IPS-15b (cell line): Measurements from ENCODE around the gene UBE2E1.
A peak's percentile ranks its signal among the peaks of the same experiment; 100 is the strongest.
"Not testable (repeated sequence)": the region's sequence is repeated elsewhere in the genome, so short reads cannot be mapped to it uniquely, and the experiment has no call there.

Source experiments
- H3K27me3 ChIP-seq: one replicate; pipeline ENCODE4 v1.6.1; 2013; ENCODE audit warnings: low read length; ENCODE audit not compliant: control insufficient read depth, insufficient read depth
- H3K36me3 ChIP-seq: one replicate; pipeline ENCODE4 v1.6.1; 2013; ENCODE audit warnings: low read length; ENCODE audit not compliant: control insufficient read depth, insufficient read depth
- H3K4me1 ChIP-seq: one replicate; pipeline ENCODE4 v1.6.1; 2013; ENCODE audit warnings: mild to moderate bottlenecking, low read length; ENCODE audit not compliant: control insufficient read depth, insufficient read depth
- H3K4me3 ChIP-seq: one replicate; pipeline ENCODE4 v1.5.1; 2013; ENCODE audit warnings: low read depth, low read length
- H3K9ac ChIP-seq: one replicate; pipeline ENCODE4 v1.6.1; 2013; ENCODE audit warnings: low read depth, mild to moderate bottlenecking, low read length
- H3K9me3 ChIP-seq: one replicate; pipeline ENCODE4 v1.6.1; 2013; ENCODE audit warnings: mild to moderate bottlenecking, low read length; ENCODE audit not compliant: control insufficient read depth, insufficient read depth

The UBE2E1 gene

GRCh38 chr3:23916886-23917678 is 111.3 kb downstream of the UBE2E1 start, which contains the start of the genes NKIRAS1 and RPL15:
TSS of gene NKIRAS1 (minus strand) at chr3:23916990. CDS start at chr3:23910904, 6,086 bp downstream.
TSS of gene RPL15 (plus strand) at chr3:23917132. CDS start at chr3:23917860, 728 bp downstream.
- Histone ChIP-seq H3K27me3 (peaks cover 8% of the 10 kb centered on the region), H3K9me3 (no peaks in the 10 kb centered on the region), H3K4me3 (peak within 1 kb of the TSS; percentile 94), H3K4me1 (no peaks in the 10 kb centered on the region), H3K36me3 (peaks cover 13% of the 10 kb centered on the region), H3K9ac (peak within 1 kb of the TSS; percentile 99)

GRCh38 chr3:23917679-23918303 is 112.0 kb downstream of the UBE2E1 start:
- not testable (repeated sequence) for H3K4me1 ChIP-seq, H3K27me3 ChIP-seq, H3K9me3 ChIP-seq
- peaks cover 13% of the 10 kb centered on the region for H3K36me3 ChIP-seq
- H3K4me3 ChIP-seq: peak overlapping the region; percentile 94
- H3K9ac ChIP-seq: peak overlapping the region; percentile 99

DNA sequence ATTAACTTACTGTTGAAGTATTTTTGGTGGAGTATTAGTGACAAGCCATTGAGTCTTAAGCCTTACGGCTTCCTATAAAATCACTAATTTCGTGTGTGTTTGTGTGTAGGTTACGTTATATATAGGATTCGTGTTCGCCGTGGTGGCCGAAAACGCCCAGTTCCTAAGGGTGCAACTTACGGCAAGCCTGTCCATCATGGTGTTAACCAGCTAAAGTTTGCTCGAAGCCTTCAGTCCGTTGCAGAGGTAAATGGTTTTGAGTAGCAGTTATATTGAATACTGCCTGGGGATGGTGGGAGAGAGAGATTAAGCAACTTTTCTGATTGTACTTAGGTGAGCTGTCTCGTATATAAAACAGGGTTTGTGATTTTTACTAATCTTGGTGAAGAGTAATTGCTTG is 112.6 kb downstream of the UBE2E1 start:
- Histone ChIP-seq H3K9ac (peak overlapping the region; percentile 99), H3K4me3 (peak overlapping the region; percentile 94), H3K36me3 (peaks cover 13% of the 10 kb centered on the region)
- H3K27me3 ChIP-seq, H3K9me3 ChIP-seq, H3K4me1 ChIP-seq: not testable (repeated sequence)

- no peak overlapping the region for H3K9ac ChIP-seq
Measured at GRCh38 chr3:23919628-23920027, 113.9 kb downstream of the UBE2E1 start.

DNA sequence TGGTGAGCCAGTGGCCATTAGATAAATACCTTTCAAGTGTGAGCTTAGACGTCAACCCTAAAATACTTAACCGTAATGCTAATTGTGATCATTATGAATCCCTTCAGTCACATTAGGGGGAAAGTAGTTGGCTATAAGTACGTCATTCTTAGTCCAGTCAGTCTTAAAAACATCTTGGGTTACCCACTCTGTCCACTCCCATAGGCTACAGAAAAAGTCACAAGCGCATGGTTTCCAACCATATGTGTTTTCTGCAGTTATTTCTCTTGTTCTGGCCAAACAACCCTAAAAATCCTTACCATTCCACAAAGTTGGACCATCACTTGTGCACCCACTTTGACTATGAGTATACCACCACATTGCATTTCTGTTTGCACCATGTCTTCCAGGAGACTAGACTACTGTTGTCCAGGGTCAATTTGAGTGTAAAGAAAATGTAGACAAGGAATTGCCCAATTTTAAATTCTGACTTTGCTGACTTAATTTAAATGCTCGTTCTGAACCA is 114.4 kb downstream of the UBE2E1 start:
- H3K9me3 ChIP-seq: no peaks in the 10 kb centered on the region
- H3K27me3 ChIP-seq: peaks cover 8% of the 10 kb centered on the region
- no peak overlapping the region for H3K4me3 ChIP-seq
- H3K36me3 ChIP-seq: peaks cover 13% of the 10 kb centered on the region
- H3K4me1 ChIP-seq: no peaks in the 10 kb centered on the region
- no peak overlapping the region for H3K9ac ChIP-seq

More at GRCh38 chr3:23919628-23920027, 113.9 kb downstream of the UBE2E1 start:
- H3K36me3 ChIP-seq: peaks cover 13% of the 10 kb centered on the region
- H3K27me3 ChIP-seq: peaks cover 8% of the 10 kb centered on the region
- H3K4me3 ChIP-seq: no peak overlapping the region
- no peaks in the 10 kb centered on the region for H3K4me1 ChIP-seq
- no peaks in the 10 kb centered on the region for H3K9me3 ChIP-seq

DNA sequence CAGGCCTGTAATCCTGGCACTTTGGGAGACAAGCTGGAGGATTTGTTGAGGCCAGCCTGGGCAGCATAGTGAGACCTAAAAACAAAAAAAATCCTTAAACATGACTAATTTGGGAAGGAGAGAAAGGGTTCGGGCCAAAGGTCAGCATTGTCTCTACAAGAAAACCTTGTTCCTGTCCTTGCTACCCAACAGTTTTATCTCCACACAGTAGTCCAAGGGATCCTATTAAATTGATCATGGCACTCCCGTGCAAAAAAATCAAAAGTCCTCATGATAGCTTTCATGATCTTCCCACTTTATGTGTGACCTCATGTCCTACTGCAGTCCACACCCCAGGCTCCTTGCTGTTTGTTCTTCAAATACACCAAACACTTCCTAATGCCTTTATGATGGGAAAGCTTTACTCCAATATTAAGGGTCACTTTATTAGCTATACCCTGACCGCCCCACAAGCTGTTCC is 115.3 kb downstream of the UBE2E1 start:
- Histone ChIP-seq H3K4me3 (no peak overlapping the region), H3K36me3 (peaks cover 13% of the 10 kb centered on the region), H3K4me1 (no peaks in the 10 kb centered on the region), H3K9me3 (no peaks in the 10 kb centered on the region), H3K9ac (no peak overlapping the region), H3K27me3 (peaks cover under 1% of the 10 kb centered on the region)

- H3K4me1 ChIP-seq: no peaks in the 10 kb centered on the region
- H3K4me3 ChIP-seq: no peak overlapping the region
- H3K27me3 ChIP-seq: no peaks in the 10 kb centered on the region
- H3K9ac ChIP-seq: no peak overlapping the region
- H3K9me3 ChIP-seq: no peaks in the 10 kb centered on the region
- H3K36me3 ChIP-seq: peaks cover 2% of the 10 kb centered on the region
Measured at GRCh38 chr3:23923786-23924185, 118.0 kb downstream of the UBE2E1 start.

DNA sequence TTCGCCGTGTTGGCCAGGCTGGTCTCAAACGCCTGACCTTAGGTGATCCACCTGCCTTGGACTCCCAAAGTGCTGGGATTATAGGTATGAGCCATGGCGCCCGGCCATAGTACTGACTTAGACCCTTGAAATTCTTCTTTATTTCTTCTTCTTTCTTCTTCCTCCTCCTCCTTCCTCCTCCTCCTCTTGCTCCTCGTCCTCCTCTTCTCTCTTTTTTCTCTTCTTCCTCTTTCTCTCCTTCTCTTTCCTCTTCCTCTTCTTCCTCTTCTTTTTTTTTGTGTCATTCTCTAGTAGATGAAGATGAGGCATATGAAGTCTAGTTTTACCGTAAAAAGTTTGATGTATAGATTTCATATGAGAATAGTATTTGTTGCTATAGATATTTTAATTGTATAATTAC is 120.5 kb downstream of the UBE2E1 start:
- H3K4me3 ChIP-seq: no peak overlapping the region
- H3K27me3 ChIP-seq: no peaks in the 10 kb centered on the region
- H3K36me3 ChIP-seq: no peaks in the 10 kb centered on the region
- peaks cover under 1% of the 10 kb centered on the region for H3K4me1 ChIP-seq
- H3K9ac ChIP-seq: no peak overlapping the region
- no peaks in the 10 kb centered on the region for H3K9me3 ChIP-seq

DNA sequence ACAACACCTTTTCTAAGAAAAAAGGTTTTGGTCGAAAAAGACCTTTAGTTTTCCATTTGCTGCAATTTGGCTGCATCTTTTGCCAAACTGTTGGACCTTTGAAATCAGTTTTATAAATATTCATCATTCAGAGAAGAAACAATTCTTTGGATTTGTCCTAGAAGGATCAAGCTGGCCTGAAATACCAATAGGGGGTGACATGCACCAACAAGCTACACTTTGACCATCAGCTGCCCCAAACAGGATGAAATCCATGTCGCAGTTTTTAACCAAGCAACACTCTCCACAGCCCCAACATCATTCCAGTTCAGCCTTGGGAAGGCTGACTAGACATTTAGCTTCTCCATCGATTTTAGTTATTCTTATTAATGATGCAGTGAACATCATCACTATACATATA is 121.0 kb downstream of the UBE2E1 start:
- H3K4me1 ChIP-seq: peaks cover 3% of the 10 kb centered on the region
- no peak overlapping the region for H3K4me3 ChIP-seq
- no peaks in the 10 kb centered on the region for H3K27me3 ChIP-seq
- no peaks in the 10 kb centered on the region for H3K9me3 ChIP-seq
- no peaks in the 10 kb centered on the region for H3K36me3 ChIP-seq
- H3K9ac ChIP-seq: no peak overlapping the region

GRCh38 chr3:23928524-23928923 is 122.8 kb downstream of the UBE2E1 start:
- Histone ChIP-seq H3K9ac (no peak overlapping the region), H3K4me3 (no peak overlapping the region), H3K4me1 (peaks cover 3% of the 10 kb centered on the region), H3K36me3 (no peaks in the 10 kb centered on the region), H3K9me3 (no peaks in the 10 kb centered on the region), H3K27me3 (no peaks in the 10 kb centered on the region)

DNA sequence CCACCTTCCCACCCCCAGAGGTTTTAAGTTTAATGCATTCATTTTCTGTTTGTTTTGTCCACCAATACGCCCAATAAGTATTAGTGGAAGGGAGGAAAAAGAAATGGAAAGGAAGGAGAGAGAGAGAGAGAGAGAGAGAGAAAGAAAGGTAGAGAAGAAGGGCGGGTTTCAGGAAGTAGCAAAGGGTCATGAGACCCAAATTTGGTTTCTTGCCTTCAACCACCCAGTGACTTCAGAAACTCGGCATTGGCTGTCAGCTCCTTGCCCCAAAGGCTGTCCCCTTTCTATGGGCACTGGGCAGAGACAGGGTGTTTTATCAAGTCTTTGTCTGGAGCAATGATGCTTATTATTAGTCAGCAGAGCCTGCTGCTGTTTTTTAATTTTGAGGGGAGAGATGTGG is 125.8 kb downstream of the UBE2E1 start:
- Histone ChIP-seq H3K9ac (no peak overlapping the region), H3K9me3 (no peaks in the 10 kb centered on the region), H3K4me1 (peaks cover 3% of the 10 kb centered on the region), H3K27me3 (no peaks in the 10 kb centered on the region), H3K36me3 (no peaks in the 10 kb centered on the region), H3K4me3 (no peak overlapping the region)

DNA sequence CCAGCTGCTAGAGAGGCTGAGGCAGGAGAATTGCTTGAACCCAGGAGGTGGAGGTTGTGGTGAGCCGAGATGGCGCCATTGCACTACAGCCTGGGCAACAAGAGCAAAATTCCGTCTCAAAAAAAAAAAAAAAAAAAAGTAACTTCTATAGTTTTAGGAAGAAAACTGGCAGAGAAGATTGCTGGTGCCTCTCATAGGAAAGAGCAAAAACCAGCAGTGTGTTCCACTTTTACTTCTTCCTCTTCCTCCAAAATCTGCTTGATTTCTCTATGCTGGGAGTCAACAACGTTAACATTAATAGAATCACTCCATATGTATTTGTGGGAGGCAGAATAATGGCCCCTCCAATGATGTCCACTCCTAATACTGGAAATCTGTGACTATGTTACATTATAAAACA is 126.8 kb downstream of the UBE2E1 start:
- peaks cover 3% of the 10 kb centered on the region for H3K4me1 ChIP-seq
- no peaks in the 10 kb centered on the region for H3K27me3 ChIP-seq
- H3K9me3 ChIP-seq: no peaks in the 10 kb centered on the region
- H3K9ac ChIP-seq: no peak overlapping the region
- no peaks in the 10 kb centered on the region for H3K36me3 ChIP-seq
- no peak overlapping the region for H3K4me3 ChIP-seq
